Uterus (tissue), 4 donors: Measurements from ENCODE around the gene ZCWPW1. TPM values are rescaled to one million over a fixed set of nuclear protein-coding genes. Genes with fewer than 3 reads are reported as not detected.
A peak's percentile ranks its signal among the peaks of the same experiment; 100 is the strongest.

Experiments
- DNase-seq, 2 donors: peaks; one replicate each; pipeline ENCODE4 v3.0.0-alpha.2; 2019 to 2020
- H3K27ac ChIP-seq, 2 donors: fragments of 200-600 bp; sonication (generic); 1 replicate in 1 of 2; 2 replicates in 1 of 2; pipeline ENCODE4 v1.5.1; 2016 to 2018
- H3K27me3 ChIP-seq, 2 donors: fragments of 200-600 bp; sonication (generic); one replicate each; pipeline ENCODE4 v1.5.1; 2018 to 2019; ENCODE audit warnings: control low read depth in 1 of 2
- H3K36me3 ChIP-seq, 2 donors: fragments of 200-600 bp; sonication (generic); one replicate each; pipeline ENCODE4 v1.5.1; 2019; ENCODE audit warnings: control low read depth in 1 of 2
- H3K4me1 ChIP-seq, 2 donors: fragments of 200-600 bp; sonication (generic); one replicate each; pipeline ENCODE4 v1.5.1; 2018 to 2019; ENCODE audit warnings: control low read depth in 1 of 2
- H3K4me3 ChIP-seq, 2 donors: fragments of 200-600 bp; sonication (generic); 1 replicate in 1 of 2; 2 replicates in 1 of 2; pipeline ENCODE4 v1.5.1; 2018 to 2019; ENCODE audit warnings: mild to moderate bottlenecking in 1 of 2
- H3K9me3 ChIP-seq, 2 donors: fragments of 200-600 bp; sonication (generic); one replicate each; pipeline ENCODE4 v1.5.1; 2019; ENCODE audit warnings: control low read depth in 1 of 2
- POLR2A ChIP-seq, 2 donors: fragments of 450-650 bp; IDR thresholded peaks; one replicate each; pipeline ENCODE4 v1.6.1; 2016; ENCODE audit warnings: antibody characterized with exemption in 2 of 2, mild to moderate bottlenecking in 1 of 2, moderate library complexity in 1 of 2
- intact Hi-C: fragments of 100-400 bp; cut with DNase I; formaldehyde crosslinking; loops from one replicate; pipeline ENCODE4 v1.15.1; 2023; ENCODE audit warnings: low total_unique reads
- total RNA-seq, 4 donors: library from RNA; depleted of rRNA in 3 of 4; stranded (reverse); fragments of >200 nt in 3 of 4; gene quantifications; one replicate each; pipeline versions ENCODE4 v1.1.0 to v1.2.4, GENCODE V29; 2014 to 2023
- TF ChIP-seq, protein P1 (sequence below), 4 experiments: fragments of 200-600 bp in 2 of 4; fragments of 450-650 bp in 2 of 4; sonication (generic) in 2 of 4; IDR thresholded peaks; one replicate each; pipeline ENCODE4 v1.5.1; 2016 to 2019; ENCODE audit warnings: antibody characterized with exemption in 4 of 4, mild to moderate bottlenecking in 2 of 4, moderate library complexity in 1 of 4
- donor health status: DM: yes; HTN: yes; CAD: no.

The ZCWPW1 gene
- total RNA-seq, 4 donors from 2014 or later: 1.5 to 6.1 (median 5.2) TPM; not detected in 1

DNA sequence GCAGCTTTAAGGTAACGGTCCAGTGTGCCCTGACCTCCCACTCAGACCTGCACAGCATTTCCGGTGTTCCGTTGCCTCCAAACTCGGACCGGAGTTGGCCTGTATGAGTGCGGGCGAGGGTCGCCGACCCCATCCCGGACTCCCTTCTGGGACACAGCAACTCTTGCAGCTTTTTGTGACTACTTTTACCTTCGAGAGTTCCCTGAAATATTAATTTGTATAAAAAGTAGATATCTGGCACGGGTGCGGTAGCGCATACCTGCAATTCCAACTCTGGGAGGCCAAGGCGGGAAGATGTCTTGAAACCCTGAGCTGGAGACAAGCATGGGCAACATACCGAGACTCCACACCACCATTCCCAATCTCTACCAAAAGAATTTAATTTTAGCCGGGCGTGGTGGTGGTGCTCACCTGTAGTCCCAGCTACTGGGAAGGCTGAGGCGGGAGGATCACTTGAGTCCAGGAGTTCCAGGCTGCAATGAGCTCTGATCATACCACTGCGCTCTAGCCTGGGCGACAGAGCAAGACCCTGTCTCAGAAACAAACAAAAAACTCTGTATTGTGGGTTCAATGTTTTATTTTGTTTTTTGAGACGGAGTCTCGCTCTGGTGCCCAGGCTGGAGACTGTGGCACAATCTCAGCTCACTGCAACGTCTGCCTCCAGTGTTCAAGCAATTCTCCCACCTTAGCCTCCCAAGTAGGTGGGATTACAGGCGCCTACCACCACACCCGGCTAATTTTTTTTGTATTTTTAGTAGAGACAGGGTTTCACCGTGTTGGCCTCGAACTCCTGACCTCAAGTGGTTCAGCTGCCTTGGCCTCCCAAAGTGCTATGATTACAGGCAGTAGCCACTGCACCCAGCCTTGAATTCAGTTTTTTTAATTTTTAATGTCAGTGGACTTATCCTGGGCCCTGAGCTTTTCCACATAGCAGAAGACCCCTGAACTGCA, 8.9 kb upstream of the ZCWPW1 start:
- Histone ChIP-seq H3K4me1 (peaks cover 7 to 8% of the 10 kb centered on the region in 2 donors), H3K36me3 (no peaks in the 10 kb centered on the region), H3K4me3 (no peak overlapping the region), H3K9me3 (no peaks in the 10 kb centered on the region), H3K27me3 (no peaks in the 10 kb centered on the region), H3K27ac (peak overlapping the region; percentile 94 to 96)
- TF ChIP-seq, protein P1, sequence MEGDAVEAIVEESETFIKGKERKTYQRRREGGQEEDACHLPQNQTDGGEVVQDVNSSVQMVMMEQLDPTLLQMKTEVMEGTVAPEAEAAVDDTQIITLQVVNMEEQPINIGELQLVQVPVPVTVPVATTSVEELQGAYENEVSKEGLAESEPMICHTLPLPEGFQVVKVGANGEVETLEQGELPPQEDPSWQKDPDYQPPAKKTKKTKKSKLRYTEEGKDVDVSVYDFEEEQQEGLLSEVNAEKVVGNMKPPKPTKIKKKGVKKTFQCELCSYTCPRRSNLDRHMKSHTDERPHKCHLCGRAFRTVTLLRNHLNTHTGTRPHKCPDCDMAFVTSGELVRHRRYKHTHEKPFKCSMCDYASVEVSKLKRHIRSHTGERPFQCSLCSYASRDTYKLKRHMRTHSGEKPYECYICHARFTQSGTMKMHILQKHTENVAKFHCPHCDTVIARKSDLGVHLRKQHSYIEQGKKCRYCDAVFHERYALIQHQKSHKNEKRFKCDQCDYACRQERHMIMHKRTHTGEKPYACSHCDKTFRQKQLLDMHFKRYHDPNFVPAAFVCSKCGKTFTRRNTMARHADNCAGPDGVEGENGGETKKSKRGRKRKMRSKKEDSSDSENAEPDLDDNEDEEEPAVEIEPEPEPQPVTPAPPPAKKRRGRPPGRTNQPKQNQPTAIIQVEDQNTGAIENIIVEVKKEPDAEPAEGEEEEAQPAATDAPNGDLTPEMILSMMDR (IDR thresholded peaks at IDR 0.05): no peak
- TF ChIP-seq POLR2A (IDR thresholded peaks at IDR 0.05): no peak
- intact Hi-C loops: no loop called here
- peak; percentile 8 to 11 for DNase-seq

DNA sequence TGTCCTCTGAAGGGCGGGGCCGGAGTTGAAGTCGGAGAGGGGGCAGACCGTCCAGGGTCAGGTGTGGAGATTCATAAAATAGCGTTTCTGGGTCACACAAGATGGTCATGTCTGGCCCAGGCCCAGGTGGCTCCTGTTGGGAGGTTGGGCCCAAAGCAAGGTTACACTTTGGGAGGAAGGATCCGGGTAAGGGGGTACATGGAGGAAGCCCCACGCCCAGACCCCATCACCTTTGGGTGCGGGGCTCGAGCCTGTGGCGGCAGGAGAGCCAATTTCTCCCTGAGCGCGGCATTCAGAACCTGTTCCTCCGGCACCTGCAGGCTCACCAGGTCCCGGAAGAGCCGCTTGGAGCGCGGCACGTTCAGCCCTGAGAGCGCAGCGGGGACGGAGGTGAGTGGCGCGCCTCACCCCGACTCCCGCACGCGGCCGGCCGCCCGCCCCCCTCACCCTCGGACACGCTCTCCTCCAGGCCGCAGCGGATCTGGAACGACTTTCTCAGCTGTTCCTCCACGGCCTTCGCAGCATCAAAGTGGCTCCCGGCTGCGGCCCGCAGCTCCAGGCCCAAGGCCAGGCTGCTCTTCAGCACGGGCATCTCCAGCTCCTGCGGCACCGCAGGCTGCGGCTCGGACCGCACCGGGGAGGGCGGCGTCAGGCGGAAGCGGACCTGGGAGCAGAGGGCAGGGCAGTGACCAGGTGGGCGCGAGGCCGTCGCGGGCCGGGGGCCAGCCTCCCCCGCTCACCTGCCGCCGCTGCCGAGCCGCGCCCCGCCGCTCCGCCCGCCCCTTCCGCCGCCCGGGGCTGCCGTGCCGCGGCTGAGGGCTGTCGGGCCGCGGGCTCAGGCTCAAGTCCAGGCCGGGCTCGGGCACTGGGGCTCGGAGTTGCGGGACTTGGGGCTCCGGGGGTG, 7.2 kb upstream of the ZCWPW1 start:
- Histone ChIP-seq H3K4me3 (peak overlapping the region; percentile 73 to 93), H3K27me3 (no peaks in the 10 kb centered on the region), H3K27ac (peak overlapping the region; percentile 94 to 96), H3K4me1 (peaks cover 7 to 19% of the 10 kb centered on the region in 2 donors), H3K9me3 (no peaks in the 10 kb centered on the region), H3K36me3 (no peaks in the 10 kb centered on the region)
- DNase-seq: peak in 1 of 2 donors; percentile 45
- intact Hi-C loops: no loop called here
- TF ChIP-seq POLR2A (IDR thresholded peaks at IDR 0.05): no peak
- TF ChIP-seq, protein P1 (IDR thresholded peaks at IDR 0.05): no peak

DNA sequence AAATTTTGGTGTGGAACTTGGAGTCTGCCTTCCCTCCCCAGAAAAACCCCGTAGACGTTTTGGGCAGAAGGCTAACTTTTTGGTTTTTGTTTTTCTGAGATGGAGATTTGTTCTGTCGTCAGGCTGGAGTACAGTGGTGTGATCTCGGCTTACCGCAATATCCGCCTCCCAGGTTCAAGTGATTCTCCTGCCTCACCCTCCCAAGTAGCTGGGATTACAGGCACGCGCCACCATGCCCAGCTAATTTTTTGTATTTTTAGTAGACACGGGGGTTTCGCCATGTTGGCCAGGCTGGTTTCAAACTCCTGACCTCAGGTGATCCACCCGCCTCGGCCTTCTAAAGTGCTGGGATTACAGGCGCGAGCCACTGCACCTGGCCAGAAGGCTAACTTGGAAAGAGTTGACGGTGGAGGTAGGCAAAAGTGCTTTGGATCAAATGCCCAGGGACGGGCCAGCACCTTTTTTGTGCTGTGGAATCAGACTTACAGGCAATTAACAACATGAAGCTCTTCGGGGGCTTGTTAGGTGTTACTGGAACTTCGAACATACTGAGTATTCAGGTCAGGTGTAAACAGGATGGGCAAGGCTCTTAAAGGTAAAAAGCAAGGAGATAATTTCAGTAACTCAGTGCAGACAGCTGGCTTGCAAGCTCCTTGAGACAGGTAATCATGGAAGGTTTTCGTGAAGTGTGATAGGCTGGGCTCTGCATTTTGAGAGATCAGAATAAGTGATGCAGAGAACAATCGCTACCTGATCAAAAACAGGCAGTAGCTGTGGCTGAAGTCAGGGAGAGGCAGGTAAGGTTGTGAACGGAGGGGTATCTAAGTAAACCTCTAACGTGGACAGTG, 6.0 kb upstream of the ZCWPW1 start:
- DNase-seq: no peak
- Histone ChIP-seq H3K4me1 (peaks cover 7 to 22% of the 10 kb centered on the region in 2 donors), H3K27ac (peak overlapping the region in 1 of 2 donors; percentile 96), H3K9me3 (no peaks in the 10 kb centered on the region), H3K4me3 (no peak overlapping the region), H3K27me3 (no peaks in the 10 kb centered on the region), H3K36me3 (no peaks in the 10 kb centered on the region)
- TF ChIP-seq POLR2A (IDR thresholded peaks at IDR 0.05): no peak
- TF ChIP-seq, protein P1 (IDR thresholded peaks at IDR 0.05): no peak
- intact Hi-C loops: no loop called here

DNA sequence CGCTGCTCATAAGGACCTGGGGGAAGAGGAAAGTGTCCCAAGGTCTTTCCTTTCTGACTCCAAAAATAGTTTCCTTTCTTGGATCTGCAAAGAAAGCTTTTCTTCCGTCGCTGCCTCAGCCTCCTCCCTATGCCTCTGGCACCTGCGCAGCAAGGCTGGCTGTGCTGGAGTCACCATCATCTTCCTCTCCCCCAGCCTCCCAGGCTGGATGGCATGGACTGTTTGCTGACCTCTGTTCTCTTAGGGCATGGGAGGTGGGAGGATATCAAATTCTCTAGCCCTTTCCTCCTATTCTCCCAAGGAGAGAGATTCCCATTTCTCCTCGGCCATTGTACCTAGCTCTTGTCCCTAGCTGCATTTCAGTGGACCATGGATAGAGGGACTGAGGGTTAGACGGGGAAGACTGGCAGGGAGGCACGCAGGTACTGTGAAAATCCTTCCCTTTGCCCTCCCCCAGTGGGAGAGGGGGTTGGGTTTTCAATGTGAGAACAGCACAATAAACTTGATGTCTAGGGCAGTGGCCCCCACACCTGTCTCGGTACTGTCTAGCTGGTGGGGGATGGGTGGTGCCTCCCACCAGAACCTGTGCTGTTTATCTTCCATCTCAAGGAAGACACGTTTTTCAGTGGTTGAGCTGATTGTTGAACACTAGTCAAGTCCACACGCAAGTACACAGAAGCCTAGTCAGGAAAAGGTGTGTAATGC, 5.2 kb upstream of the ZCWPW1 start:
- intact Hi-C loops: no loop called here
- H3K9me3 ChIP-seq: no peaks in the 10 kb centered on the region
- H3K36me3 ChIP-seq: no peaks in the 10 kb centered on the region
- H3K27ac ChIP-seq: no peak overlapping the region
- no peaks in the 10 kb centered on the region for H3K27me3 ChIP-seq
- H3K4me3 ChIP-seq: no peak overlapping the region
- DNase-seq: no peak
- TF ChIP-seq, protein P1 (IDR thresholded peaks at IDR 0.05): no peak
- TF ChIP-seq POLR2A (IDR thresholded peaks at IDR 0.05): no peak
- peaks cover 7 to 22% of the 10 kb centered on the region in 2 donors for H3K4me1 ChIP-seq
